K562 (cell line): Measurements from ENCODE around the gene SNRNP200. TPM values are rescaled to one million over a fixed set of nuclear protein-coding genes. Genes with fewer than 3 reads are reported as not detected.

Experiments used
- C11orf30 ChIP-seq: fragments of 450-650 bp; IDR thresholded peaks from 2 replicates; pipeline ENCODE4 v1.6.1; 2016; ENCODE audit warnings: low read depth, mild to moderate bottlenecking
- CAMTA2 ChIP-seq: fragments of 250-450 bp; sonication (Bioruptor Pico); conservative IDR thresholded peaks from 2 replicates; pipeline ENCODE4 v1.5.1; 2022
- CCAR2 ChIP-seq: fragments of 200-400 bp; formaldehyde crosslinking; IDR thresholded peaks from 2 replicates; pipeline ENCODE4 v1.6.1; 2017; ENCODE audit warnings: mild to moderate bottlenecking, low read depth, low read length
- HMG20A ChIP-seq: fragments of 450-650 bp; formaldehyde crosslinking; conservative IDR thresholded peaks from 2 replicates; pipeline ENCODE4 v1.4.0; 2020; ENCODE audit warnings: mild to moderate bottlenecking, mixed read lengths
- KDM2B ChIP-seq: fragments of 250-450 bp; sonication (Bioruptor Pico); IDR thresholded peaks from 2 replicates; pipeline ENCODE4 v1.8.0; 2021; ENCODE audit warnings: mild to moderate bottlenecking, moderate library complexity
- MEIS2 ChIP-seq: fragments of 450-650 bp; IDR thresholded peaks from 2 replicates; pipeline ENCODE4 v1.6.1; 2014; ENCODE audit warnings: mild to moderate bottlenecking; ENCODE audit not compliant: partially characterized antibody
- MTA1 ChIP-seq: fragments of 450-650 bp; IDR thresholded peaks from 2 replicates; pipeline ENCODE4 v1.6.1; 2017; ENCODE audit warnings: borderline replicate concordance
- PBX2 ChIP-seq, 2 experiments: IDR thresholded peaks in 1 of 2; conservative IDR thresholded peaks in 1 of 2; 2 replicates each; pipeline ENCODE4 v1.6.1; 2016; ENCODE audit warnings: low read depth in 2 of 2, mild to moderate bottlenecking in 1 of 2, missing compliant biosample characterization in 1 of 2, missing genetic modification characterization in 1 of 2, moderate library complexity in 1 of 2
- RBM14 ChIP-seq: fragments of 200-400 bp; formaldehyde crosslinking; IDR thresholded peaks from 2 replicates; pipeline ENCODE4 v1.6.1; 2018; ENCODE audit warnings: low read depth, mild to moderate bottlenecking, low read length, moderate library complexity, borderline replicate concordance; ENCODE audit not compliant: insufficient read depth
- SMARCC2 ChIP-seq: fragments of 450-650 bp; IDR thresholded peaks from 2 replicates; pipeline ENCODE4 v1.6.1; 2017; ENCODE audit warnings: antibody characterized with exemption, moderate library complexity, mild to moderate bottlenecking, low read depth
- SRSF1 ChIP-seq: fragments of 200-400 bp; formaldehyde crosslinking; IDR thresholded peaks from 2 replicates; pipeline ENCODE4 v1.6.1; 2017; ENCODE audit warnings: mild to moderate bottlenecking, low read depth, low read length, moderate library complexity
- STAT5A ChIP-seq: IDR thresholded peaks from 2 replicates; pipeline ENCODE4 v1.6.1; 2012; ENCODE audit warnings: low read length, inconsistent platforms, borderline replicate concordance
- ZBTB8A ChIP-seq: fragments of 450-650 bp; IDR thresholded peaks from 2 replicates; pipeline ENCODE4 v1.6.1; 2018; ENCODE audit warnings: mild to moderate bottlenecking, moderate library complexity; ENCODE audit not compliant: partially characterized antibody
- ZNF12 ChIP-seq: sonication (generic); formaldehyde crosslinking; IDR thresholded peaks from 2 replicates; pipeline ENCODE4 v1.4.0; 2020; ENCODE audit warnings: mild to moderate bottlenecking, missing genetic modification reagents
- ZNF133 ChIP-seq: fragments of 250-450 bp; sonication (Bioruptor Pico); IDR thresholded peaks from 2 replicates; pipeline ENCODE4 v1.4.0; 2020; ENCODE audit warnings: mild to moderate bottlenecking
- ZNF277 ChIP-seq: fragments of 250-450 bp; sonication (Bioruptor Pico); IDR thresholded peaks from 2 replicates; pipeline ENCODE4 v1.8.0; 2022; ENCODE audit warnings: inconsistent platforms, mild to moderate bottlenecking, moderate library complexity, borderline replicate concordance
- polyA plus RNA-seq, 8 experiments: library from polyadenylated mRNA; depleted of rRNA in 4 of 8; stranded (reverse) in 5 of 8; unstranded in 3 of 8; fragments of >200 nt; fragmentation: Nextera tagmentation in 2 of 8; fragmentation: Illumina TruSeq in 1 of 8; extraction: Ambion mirVana in 2 of 8; extraction: Trizol in 1 of 8; gene quantifications; 2 replicates each; pipeline versions ENCODE4 v1.2.1 to v1.2.3, GENCODE V29; 2011 to 2014; ENCODE audit warnings: inconsistent platforms in 1 of 8, missing spikeins in 1 of 8
- total RNA-seq, 7 experiments: library from RNA; depleted of rRNA in 6 of 7; stranded (reverse); fragments of >200 nt in 6 of 7; fragmentation: Illumina TruSeq in 2 of 7; extraction: Trizol in 2 of 7; gene quantifications; 2 replicates each; pipeline versions ENCODE4 v1.2.1 to v1.2.3, GENCODE V29; 2011 to 2021; ENCODE audit warnings: low replicate concordance in 1 of 7
- TF ChIP-seq, protein P1 (sequence below): fragments of 450-650 bp; IDR thresholded peaks from 2 replicates; pipeline ENCODE4 v1.6.1; 2018; ENCODE audit warnings: mild to moderate bottlenecking, low read depth; ENCODE audit not compliant: partially characterized antibody

SNRNP200 gene
- total and polyA plus RNA-seq, 9 of the 15 experiments (the other 6 are each of a cell fraction or from before 2014, with no cell fraction given): 76.1 to 231 (median 155) TPM

- TF ChIP-seq PBX2 (CRISPR knock-in tag; IDR thresholded peaks at IDR 0.05; ENCODE audit: low read depth) (no peak), PBX2 (tag; conservative IDR thresholded peaks at IDR 0.05; ENCODE audit: low read depth) (no peak), MTA1 (peak; percentile 92), C11orf30 (peak; percentile 84), SMARCC2 (no peak), ZNF277 (CRISPR knock-in tag) (no peak), MEIS2 (peak; percentile 73), CCAR2 (no peak), ZNF12 (no peak), CAMTA2 (CRISPR knock-in tag) (no peak), HMG20A (no peak), STAT5A (no peak), RBM14 (no peak), SRSF1 (no peak), KDM2B (CRISPR knock-in tag) (peak; percentile 38; the same call in 1 of the 2 replicates), ZBTB8A (no peak), ZNF133 (no peak)
- TF ChIP-seq, protein P1, sequence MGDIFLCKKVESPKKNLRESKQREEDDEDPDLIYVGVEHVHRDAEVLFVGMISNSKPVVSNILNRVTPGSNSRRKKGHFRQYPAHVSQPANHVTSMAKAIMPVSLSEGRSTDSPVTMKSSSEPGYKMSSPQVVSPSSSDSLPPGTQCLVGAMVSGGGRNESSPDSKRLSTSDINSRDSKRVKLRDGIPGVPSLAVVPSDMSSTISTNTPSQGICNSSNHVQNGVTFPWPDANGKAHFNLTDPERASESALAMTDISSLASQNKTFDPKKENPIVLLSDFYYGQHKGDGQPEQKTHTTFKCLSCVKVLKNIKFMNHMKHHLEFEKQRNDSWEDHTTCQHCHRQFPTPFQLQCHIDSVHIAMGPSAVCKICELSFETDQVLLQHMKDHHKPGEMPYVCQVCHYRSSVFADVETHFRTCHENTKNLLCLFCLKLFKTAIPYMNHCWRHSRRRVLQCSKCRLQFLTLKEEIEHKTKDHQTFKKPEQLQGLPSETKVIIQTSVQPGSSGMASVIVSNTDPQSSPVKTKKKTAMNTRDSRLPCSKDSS: no peak
Observed at GRCh38 chr2:96265840-96266679, 39.3 kb downstream of the SNRNP200 start, which contains the start of the genes CIAO1 and TMEM127 (continued).
